Stimulated activated CD8-positive, alpha-beta memory T cell treated with anti-CD3 and anti-CD28 coated beads, Interleukin-7, amount 100 ng/mL, for 24 hours (primary cell): ENCODE data around the gene ADRA2C.

Experiments
- DNase-seq: peaks from one replicate; pipeline ENCODE4 v3.0.0-alpha.2; 2020; ENCODE audit warnings: low read depth

The ADRA2C gene

DNA sequence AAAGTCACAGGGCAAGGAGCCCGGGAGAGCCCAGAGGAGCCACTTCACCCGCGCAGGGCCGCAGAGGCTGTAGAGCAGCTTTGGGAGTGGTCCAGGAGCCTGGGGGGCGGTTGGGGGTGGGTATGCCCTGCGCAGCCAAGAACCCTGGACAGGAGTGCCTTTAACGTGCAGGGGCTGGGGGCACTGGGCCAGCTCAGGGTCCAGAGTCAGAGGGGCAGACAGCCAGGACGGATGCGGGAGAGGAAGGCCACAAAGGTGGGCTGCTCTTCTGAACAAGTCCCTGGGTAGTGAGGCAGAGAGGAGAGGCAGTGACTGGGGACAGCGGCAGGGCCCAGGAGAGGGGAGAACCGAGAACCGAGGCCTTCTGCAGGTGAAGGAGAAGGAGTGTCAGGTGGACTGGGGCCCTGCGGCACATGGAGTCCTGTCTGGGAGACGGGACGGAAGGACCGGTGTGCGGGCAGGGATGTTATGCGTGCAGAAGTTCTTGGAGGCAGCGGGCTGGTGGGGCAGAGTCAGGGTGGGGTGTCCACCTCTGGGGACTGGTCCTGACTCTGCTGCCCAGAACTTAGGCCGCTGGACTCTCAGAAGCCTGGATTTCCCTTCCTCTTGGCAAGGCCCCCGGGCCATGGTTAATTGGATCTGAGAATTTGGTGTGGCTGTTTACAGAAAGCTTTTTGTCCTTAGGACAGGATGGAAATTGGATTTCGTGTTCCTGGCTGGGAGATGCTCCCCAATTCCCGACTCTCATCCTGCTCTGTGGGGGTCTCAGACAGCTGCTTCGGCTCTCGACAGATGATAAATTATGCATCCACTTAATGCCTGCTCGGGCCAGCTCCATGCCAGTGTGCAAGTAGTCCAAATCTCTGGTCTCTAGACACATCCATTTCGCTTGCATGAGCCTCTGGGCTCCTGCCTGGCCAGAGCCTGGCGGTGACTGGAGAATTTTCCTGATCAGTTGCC, 31.9 kb downstream of the ADRA2C start:
- DNase-seq = no peak

DNA sequence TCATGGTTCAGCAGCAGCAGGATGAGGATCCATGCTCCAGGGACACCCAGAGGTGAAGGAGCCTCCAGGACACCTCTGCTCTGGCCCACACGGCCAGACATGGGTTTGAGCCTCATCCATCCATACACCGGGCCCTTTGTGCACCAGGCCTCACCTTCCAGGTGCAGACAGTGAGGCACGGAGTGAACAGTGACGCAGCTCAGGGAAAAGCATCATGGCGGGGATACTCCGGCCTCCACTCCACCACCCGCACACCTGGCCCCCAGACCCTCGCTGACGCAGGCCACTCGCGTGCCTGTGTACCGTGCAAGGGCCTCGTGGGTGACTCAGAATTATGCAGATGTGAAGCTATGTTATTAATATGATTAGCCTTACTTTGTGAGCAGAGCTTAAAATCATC, 33.3 kb downstream of the ADRA2C start:
- no peak for DNase-seq

DNA sequence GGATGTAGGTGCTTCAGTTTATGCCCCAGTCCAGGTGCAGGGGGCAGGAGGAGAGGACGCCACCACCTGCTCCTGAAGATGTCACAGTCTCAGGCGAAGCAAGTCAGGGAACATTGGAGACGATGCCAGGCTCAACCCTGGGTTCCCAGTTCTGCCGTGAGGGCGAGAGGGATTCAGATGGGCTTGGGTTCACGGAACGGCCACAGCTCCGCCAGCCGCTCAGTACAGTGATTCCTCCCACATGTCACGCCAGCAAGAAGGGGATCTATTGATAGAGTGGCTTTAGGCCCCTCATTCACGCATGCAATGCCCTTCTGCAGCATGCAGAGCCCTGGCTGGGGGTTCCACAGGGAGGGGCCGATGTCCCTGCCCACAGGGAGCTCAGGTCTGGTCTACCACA, 34.2 kb downstream of the ADRA2C start:
- no peak for DNase-seq

DNA sequence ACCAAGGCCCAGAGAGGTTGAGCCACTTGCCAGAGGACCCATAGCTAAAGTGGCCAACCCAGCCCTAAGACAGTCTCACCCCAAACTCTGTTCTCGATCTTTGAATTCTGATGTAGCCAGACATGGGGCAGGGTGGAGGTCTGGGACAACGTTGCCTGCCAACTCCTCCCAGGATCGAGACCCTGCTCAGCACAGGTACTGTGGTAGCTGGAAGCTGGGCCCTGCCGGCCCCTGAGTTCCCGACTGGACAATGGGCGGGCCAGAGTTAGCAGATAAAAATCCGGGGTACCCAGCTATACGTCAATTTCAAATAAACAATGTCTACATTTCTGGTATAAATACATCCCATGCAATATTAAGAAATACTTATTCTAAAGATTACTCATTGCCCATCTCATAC, 35.3 kb downstream of the ADRA2C start:
- no peak for DNase-seq

DNA sequence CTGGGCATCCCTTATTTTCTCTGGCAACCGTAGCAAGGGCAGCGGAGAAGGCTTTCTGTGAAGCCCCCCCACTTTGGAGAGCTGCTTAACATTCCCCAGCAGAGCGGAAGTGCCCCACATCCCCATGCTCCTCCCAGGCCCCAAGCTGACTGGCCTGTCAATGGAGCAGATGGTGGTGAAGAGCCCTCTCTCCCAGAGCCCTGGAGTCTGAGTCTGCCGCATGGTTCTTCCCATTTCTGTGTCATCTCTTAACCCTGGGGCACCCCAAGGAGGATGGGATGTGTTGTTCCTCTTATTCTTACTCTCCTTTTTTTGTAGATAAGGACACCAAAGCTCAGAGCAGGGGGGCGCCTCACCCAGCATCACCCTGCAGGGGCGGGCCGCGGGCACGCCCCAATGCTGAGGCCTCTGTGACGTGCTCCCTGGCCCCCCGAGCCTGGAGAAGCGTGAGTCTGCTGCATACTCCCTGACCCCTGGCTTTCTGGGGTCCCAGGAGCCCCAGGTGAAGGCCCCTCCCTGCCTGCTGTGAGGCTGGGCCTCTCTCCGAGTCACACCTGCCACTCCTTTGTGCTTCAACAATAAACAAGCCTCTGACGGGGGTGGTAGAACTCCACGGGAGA, 35.9 kb downstream of the ADRA2C start:
- no peak for DNase-seq

DNA sequence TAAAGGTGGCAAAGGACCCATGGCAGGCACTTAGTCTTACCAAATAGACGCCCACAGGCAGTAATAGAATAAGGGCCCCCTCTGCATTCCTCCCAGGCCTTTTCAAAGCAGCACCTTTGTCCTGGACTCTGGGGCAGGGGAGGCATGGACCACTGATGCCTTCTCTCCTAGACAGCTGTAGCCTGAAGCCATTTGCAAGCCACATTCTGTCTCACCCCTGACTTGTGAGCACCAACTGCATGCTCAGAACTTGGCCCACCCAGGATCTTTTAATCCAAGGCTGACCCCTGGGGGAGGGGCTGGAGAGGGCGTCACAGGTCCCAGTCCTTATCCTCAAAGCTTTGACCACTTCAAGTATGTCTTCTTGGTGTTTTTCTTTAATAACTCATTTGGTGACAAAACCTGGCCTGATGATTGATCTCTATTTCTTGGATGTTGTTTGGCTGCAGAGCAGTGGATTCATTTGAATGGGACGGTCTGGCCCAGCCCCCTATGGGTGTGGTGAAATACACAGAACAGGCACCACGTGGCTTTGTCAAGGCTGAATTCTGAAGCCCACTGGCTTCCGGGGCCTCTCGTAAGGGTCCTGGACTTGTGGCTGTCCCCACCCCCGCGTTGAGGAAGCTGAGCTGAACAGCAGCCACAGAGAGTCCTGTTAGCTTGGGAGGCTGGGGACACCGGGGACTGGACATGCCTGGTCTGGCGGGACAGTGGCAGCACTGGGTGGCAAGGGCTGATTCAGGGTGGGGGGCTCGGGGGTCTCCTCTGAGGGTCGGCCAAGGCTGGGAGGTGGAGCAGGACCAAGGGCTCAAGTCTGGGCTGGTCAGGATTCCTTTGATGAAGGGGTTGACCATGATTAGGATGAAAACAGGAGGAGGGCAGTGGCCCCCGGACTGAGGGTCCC, 36.6 kb downstream of the ADRA2C start:
- no peak for DNase-seq

DNA sequence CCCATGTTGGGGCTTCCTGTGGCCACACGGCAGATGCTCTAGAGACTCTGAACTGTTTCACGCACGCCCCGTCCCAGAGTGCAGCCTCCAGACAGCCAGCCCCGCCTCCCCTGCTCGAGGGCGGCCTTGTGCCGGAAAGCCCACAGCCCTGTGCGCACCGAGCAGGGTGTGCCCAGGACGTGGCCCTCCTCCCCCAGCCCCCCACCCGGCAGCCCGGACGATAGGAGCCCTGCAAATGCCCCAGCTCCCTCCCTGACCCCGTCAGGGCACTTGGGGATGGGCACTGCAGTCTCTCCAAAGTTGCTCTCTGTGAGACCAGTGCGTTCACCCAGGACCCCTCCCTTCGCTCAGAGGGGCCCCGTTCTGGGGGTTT, 37.3 kb downstream of the ADRA2C start:
- DNase-seq = no peak

DNA sequence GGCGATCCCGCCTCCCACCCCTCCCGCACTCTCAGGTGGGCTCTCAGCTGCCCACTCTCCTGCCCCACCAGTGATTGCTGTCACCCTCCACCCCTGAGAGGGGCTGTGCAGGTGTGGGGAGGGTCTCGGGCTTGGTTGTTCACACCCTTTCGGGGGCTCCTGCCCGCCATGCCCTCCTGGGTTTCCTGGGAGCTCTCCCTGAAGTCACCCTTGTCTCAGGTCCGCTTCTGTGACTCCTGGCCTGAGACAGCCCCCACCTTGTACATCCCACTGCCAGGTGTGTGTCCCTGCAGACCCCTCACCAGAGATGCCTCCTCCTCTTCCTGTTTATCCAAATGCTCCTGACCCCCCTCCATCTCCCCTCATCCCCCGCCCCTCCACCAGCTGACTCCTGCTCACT, 37.8 kb downstream of the ADRA2C start:
- no peak for DNase-seq

DNA sequence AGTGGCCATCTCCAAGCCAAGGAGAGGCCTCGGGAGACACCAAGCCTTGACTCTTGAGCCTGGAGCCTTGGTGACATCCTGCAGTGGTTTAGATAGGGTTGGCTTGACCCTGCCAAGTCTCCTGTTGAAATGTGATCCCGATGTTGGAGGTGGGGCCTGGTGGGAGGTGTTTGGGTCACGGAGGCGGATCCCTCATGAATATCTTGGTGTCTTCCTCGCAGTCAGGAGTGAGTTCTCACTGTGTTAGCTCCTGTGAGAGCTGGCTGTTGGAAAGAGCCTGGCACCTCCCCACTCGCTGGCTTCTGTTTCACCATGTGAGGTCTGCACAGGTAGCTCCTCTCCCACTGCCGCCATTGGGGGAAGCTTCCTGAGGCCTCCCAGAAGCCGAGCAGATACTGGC, 38.8 kb downstream of the ADRA2C start:
- no peak for DNase-seq

DNA sequence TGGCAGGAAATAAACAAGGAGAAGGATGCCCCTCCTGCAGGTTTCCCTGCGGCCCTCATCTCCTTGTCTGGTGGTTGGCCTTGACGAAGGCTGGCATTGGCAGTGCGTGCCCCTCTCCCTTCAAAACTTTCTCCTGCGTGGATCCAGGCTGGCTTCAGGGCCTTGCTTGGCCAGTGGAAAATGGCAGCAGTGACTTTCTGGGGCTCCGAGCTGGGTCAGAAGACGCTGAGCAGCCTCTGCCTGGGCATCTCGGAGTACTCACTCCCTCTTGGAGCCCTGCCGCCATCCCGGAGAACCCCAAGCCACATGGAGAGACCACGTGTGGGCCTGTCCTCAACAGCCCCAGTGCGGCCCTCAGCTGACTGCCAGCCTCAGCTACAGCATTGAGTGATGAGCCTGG, 39.5 kb downstream of the ADRA2C start:
- DNase-seq = no peak

DNA sequence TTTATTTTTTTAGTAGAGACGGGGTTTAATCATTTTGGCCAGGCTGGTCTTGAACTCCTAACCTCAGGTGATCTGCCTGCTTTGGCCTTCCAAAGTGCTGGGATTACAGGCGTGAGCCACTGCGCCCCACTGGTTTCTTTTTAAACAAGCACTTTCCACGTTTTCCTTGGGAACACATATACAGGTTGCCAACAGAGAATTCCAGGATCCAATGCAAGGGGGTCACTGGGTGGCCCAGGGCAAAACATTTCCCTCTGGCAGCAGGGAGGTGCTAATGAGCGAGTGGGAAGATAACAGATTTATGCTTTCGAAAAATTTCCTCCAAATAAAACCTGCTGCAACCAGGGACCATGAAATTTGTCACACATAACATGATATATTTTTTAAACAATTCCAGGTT, 41.1 kb downstream of the ADRA2C start:
- DNase-seq = no peak

DNA sequence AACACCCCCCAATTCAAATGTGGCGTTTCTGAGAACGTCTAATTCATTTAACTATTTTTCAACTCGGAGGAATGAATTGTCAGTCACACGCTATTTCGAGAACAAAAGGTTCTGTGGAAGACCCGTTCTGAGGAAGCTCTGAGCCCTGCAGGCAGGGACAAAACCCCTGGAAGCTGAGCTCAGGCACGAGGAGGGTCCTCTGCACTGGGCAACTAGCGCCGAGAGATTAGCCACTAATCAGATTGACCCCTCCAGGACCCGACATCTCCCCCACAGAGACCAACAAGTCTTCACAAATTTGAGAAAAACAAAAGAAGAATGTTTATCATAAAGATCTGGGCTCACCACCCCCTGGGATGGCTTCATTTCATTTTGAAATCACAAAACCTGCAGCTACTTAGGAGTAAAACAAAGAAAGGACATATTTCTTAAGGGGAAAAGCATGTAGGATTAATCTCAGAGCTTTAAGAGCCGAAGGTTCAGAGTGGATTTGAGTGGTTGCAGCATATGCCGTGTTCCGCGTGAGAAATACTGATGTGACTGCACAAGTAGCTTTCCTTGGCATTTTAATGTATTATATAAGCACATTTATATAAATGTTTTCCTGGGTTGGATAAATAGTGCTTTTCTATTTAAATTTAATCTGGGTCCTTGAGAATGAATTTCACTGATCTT, 41.8 kb downstream of the ADRA2C start:
- no peak for DNase-seq

DNA sequence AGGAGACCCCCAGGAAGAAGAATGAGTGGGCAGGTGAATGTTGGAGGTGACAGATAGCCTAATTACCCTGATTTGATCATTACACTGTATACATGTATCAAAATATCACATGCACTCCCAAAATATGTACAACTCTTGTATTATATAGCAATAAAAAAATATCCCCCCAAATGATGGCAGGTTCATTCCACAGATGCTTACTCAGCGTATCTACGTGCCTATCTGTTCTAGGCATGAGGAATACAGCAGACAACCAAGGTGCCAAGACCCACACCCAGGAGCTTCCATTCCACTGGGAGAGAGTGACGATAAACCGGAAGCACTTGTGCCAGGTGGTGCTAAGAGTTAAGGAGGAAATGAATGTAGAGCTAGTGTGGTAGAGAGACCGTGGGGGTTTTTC, 42.4 kb downstream of the ADRA2C start:
- no peak for DNase-seq

DNA sequence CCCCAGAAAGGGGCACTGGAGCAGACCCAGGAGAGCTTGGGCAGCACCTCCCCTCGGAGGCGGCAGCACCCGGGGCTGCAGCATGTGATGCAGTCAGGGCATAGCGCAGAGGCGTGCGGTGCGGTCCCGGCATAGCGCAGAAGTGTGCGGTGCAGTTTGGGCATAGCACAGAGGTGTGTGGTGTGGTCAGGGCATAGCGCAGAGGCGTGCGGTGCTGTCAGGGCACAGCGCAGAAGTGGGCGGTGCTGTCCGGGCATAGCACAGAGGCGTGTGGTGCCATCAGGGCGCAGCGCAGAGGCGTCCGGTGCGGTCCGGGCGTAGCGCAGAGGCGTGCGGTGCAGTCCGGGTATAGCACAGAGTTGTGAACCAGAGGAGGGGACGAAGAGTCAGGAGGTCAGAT, 42.8 kb downstream of the ADRA2C start:
- DNase-seq = no peak

DNA sequence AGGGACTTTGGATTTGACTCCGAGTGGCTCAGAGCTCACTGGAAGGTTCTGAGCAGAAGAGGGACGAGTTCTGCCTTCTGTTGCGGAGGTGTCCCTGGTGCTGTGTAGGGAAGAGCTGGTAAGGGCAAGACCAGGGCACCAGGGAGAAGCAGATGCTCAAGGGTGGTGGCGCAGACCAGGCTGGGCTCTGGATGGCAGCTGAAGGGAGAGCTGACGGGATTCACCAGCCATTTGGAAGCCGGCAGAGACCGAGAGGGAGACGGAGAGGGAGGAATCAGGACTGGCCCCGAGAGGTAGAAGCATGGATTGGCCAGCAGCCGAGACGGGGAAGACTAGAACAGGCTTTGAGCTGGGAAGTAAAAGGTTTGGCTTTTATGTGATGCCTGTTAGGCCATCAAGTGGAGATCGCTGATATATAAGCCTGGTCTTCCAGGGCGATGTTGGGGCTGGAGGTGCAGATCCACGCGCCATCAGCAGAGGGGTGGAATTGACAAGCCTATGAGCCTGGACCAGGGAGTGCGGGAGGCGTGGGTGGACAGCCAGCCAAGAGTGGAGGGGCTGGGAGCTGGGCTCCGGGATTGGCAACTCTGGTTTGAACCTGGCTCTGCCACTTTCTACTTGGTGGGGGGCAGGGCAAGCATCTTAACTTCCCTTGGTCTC, 43.4 kb downstream of the ADRA2C start:
- no peak for DNase-seq

DNA sequence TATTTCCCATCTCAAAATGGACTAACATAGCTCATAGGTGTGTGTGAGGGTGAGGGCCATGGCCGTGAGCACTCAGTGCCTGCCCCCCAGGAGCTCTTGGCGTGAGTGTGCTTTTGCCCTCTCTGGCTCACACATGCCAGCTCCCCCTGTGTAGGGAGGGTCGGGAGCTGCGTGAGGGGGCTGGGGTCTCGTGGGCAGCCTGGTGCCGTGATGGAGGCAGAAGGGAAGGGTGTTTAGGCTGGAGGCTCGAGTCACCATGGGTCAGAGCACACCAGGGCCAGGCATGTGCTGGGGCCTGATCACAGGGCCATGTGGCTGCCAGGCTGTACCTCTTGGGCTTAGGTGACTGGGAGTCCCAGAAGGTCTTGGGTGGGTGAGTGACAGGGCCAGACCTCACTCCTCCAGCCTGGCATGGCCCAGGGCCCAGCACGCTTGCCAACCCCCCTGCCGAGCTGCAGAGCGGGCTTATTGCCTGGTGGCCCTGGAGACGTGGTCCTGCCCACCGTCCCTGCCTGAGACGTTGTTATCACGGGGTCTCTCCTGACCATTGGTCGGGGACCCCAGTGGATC, 44.0 kb downstream of the ADRA2C start:
- no peak for DNase-seq

DNA sequence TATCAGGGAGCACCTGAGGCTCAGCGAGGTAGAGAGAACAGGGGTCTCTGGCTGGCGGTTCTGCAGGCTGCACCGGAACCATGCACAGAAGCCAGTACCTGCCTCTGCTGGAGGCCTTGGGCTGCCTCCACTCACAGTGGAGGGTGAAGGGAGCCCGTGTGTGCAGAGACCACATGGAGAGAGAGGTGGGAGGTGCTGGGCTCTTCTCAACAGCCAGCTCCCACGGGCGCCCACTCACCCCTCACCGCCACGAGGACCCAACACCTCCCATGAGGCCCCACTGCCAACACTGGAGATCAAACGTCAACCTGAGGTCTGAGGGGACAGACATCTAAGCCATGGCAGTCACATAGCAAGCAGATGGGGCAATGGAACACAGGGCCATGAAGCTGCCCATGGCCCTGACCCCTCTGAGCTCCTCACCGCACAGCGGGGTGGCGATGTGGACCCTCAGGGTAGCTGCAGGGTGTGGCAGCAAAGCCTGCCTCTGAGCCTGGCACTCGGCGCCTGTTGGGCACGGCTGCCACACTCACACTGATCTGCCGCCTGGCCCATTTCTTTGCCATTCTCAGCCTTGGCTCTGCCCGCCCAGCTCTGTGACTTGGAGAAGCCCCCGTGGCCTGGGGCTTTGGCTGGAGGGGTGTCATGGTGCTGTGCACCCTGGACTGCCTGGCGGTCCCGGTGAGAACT, 44.8 kb downstream of the ADRA2C start:
- no peak for DNase-seq

DNA sequence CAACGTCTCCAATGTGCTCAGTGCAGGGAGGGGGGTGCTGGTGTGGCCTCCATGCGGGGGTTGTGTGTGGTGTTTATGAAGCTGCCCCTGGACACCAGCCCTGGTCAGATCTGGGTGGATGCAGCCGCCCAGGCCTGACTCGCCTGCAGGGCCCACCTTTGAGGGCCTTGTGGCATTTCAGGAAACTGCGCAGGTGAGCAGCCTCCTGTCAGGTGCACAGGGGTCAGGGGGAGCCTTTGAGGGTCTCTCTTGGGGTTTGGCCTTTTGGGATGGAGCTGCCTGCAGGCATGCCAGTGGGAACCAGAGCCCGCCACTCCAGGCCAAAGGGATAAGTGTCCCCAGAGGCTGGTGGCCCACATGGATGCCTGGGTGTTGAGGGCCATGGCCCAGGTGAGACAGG, 45.4 kb downstream of the ADRA2C start:
- no peak for DNase-seq

DNA sequence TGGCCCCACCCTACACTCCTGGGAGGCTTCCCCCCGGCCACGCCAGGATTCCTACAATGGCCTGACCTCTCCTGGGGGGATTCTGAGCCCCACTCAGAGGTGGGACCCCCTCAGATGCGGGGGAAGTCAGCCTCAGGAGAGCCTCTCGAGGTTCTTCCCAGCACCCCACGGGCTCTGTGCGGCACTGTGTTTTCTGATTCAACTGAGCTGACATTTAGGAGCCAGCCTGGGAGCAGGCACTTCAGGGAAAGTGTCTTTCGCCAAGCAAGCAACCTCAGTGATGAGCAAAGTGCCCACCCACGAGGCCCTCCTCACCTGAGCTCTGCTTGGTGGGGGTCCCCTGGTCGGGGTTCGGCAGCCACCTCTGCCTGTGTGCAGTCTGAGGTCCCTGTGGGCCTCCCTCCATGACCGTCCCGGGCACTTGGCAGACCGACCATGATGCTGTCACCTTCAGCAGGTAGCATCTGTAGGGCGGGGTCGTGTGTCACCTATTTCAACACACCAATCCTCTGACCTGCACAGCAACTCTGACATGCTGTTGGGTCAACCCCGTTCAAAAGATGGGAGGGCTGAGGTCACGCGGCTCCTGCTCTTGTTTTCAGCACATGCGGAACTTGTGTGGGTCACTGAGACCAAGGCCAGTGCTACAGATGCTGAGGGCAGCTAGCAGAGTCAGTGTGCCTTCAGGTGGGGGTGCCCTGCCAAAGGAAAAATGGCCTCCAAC, 46.2 kb downstream of the ADRA2C start:
- DNase-seq = no peak
